DMS114 treated with DMSO at 0.1 percent for 48 hours (cell line): ENCODE data around the gene MEGF8.

Experiments used
- DNase-seq: peaks from one replicate; lab custom pipeline; 2025; ENCODE audit not compliant: unreplicated experiment; lab: John Stamatoyannopoulos, UW

The MEGF8 gene

DNA sequence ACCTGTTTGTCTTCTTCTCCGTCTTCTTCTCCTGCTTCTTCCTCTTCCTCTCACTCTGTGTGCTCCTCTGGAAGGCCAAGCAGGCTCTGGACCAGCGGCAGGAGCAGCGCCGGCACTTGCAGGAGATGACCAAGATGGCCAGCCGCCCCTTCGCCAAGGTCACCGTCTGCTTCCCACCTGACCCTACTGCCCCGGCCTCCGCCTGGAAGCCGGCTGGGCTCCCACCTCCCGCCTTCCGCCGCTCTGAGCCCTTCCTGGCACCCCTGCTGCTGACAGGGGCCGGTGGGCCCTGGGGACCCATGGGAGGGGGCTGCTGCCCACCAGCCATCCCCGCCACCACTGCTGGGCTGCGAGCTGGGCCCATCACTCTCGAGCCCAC lies 50.7 kb downstream of the MEGF8 start:
- DNase-seq, result no peak

DNA sequence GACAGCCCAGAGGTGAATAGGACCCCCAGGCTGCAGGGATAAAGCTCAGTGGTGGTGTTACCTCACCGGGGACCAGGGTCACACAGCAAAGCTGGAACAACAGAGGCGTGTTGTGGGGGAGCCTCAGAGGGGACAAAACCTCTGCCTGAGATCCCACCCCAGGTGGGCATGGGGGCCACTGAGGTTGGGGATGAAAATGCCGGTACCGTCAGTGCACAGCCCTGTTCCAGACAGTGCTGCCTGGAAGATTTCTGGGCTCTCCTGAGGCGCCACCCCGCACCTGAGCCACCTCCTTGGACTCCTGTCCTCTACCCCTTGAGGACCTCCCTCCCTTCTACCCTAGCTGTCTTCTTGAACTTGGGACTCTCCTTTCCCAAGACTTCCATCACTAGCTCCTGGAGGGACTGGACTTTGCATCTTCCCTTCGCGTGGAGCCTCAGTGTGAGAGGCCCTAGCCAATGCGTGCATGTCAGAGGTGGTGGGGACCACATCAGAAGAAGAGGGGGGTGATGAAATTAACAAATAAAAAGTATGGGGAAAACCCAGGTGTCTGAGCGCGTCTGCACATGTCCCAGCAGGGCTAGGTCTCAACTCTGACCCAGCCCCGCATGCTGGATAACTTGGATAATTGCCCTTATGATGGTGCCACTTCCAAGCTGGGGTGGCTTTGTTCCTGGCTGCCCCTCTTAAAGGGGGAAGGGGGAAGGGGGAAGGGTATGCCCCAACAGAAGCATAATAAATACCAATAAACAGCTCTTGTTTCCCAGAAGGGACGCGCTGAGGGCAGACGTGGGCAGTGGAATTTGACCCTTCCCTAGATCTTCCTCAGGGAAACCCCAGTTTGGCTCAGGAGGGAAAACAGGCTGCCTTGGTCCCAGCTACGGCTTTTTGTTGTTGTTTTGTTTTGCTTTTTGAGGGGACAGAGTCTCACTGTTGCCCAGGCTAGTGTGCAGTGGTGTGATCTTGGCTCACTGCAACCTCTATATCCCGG lies 53.1 kb downstream of the MEGF8 start:
- DNase-seq, result no peak

DNA sequence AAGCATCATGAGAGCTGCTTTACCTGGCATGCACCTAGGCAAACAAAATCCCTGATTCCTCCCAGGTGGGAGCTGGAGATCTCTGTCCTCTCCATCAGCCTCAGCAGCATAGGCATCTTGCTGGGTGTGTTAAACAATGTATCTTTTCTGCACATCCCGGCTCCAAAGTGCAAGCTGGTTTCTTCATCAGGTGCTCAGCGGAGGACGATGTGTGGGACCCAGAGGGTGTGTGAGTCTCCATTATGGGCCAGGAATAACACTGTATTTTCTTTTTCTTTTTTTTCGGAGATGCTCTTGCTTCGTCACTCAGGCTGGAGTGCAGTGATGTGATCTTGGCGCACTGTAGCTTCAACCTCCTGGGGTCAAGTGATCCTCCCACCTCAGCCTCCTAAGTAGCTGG lies 54.7 kb downstream of the MEGF8 start:
- no peak for DNase-seq

DNA sequence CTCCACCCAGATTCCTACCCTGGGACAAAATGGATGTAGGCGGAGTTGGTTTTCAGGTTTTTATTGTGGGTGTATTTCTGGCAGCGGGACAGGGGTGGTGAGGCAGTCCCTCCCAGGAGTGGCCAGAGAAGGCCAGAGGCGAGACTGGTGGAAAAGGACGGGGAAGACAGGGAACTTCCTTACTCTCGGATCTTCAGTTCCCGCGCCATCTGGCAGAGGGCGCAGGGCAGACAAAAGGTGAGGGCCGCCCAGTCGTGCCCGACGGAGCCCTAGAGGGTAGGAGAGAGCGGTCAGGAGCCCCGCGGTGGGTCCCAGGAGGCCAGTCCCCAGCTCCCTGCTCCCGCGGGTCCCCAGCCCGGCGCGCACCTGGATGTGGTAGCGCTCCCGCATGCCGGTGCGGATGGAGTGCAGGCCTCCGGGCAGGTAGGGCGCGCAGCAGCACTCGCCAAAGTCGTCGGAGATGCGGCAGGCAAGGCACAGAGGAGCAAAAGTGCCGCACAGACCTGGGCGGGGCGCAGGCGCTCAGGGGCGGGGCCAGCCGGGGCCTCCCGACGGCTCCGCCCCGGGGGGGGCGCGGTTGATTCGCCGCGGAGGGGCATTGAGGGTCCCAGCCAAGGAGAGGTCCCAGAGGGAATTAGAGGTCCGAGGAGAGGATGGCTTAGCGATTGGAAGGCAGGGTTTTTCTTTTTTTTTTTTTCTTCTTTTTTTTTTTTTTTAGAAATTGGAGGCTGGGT lies 61.7 kb downstream of the MEGF8 start:
- peak; percentile 73 for DNase-seq

DNA sequence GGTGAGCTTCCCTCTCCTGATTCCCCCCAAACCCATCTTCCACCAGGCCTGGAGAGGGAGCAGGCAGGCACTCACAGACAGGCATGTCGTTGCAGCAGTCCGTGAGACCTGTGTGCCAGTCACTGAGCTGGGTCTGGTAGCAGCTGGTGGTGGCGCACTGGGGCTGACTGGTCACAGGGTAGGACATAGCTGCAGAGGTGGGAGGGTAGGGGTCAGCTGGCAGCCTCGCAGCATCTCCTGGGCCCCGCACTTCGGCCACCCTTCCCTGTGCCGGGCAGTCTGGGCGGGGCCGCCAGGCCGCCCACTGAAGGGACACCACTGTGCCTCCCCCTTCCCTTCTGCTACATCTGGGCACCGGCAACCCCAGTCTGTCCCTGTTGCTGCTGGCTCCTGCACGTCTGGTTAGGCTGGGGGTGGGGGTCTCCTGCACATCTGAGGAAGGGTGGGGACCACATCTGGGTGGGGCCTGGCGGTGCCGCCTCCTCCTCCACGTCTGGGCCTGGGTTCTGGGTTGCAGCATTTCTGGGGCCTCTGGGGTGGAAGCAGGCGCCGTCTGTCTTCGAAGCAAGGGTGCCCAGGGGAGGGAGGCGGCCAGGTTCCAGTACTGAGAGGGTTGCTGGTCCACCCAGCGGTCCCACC lies 63.5 kb downstream of the MEGF8 start:
- DNase-seq, result no peak

DNA sequence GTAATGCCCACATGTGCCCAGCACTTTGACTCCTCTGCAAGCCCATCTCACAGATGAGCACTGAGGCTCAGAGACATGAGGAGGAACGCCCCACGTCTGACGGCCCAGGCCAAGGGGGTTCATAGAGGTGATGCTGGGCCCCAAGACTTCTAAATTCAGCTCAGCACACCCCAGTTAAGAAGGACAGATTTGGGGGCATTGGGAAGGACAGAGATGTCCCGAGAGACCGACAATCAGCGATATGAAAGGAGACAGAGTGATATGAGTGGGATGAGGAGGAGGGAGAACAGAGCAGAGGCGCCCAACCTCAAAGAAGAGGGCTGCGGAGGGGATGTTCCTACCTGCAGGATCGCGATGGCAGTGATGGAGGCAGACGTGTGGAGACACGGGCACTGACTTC lies 64.5 kb downstream of the MEGF8 start, which contains the start of gene CNFN:
Gene CNFN (minus strand): TSS at position 399 of the 400 bp plus-strand sequence. CDS start 1,260 bp downstream, outside the sequence.
- no peak for DNase-seq

DNA sequence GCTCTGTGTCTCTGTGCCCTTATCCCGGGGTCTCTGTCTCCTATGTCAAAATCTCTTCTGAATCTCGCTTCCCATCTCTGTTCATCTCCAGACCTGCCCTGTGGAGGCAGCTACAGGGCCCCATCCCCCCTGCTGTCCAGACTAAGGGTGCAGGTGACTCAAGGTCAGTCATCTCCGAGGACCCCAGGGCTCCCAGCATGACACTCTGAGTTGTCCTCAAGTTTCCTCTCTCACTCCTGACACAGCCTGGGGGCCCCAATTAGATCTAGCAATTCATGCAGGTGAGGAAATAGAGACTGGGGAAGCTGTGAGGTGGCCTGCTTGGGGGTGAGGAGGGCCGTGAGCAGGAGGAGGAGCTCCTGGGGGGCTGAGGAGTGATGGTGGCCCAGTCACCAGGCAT lies 66.7 kb downstream of the MEGF8 start:
- no peak for DNase-seq

DNA sequence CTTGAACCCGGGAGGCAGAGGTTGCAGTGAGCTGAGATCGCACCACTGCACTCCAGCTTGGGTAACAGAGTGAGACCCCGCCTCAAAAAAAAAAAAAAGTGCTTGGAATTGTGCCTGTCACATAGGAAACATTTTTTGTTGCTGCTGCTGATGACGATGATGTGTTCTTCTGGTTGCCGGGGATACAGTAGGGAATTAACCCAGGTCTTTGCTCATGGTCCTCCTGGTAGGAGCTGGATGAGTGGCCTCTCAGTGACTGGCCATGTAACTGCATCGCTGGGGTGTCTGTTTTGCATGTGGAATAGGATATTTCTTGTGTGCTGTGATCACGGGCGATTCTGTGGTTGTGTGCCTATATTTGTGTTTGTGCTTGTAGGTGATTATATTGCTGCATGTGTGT lies 69.3 kb downstream of the MEGF8 start:
- no peak for DNase-seq

DNA sequence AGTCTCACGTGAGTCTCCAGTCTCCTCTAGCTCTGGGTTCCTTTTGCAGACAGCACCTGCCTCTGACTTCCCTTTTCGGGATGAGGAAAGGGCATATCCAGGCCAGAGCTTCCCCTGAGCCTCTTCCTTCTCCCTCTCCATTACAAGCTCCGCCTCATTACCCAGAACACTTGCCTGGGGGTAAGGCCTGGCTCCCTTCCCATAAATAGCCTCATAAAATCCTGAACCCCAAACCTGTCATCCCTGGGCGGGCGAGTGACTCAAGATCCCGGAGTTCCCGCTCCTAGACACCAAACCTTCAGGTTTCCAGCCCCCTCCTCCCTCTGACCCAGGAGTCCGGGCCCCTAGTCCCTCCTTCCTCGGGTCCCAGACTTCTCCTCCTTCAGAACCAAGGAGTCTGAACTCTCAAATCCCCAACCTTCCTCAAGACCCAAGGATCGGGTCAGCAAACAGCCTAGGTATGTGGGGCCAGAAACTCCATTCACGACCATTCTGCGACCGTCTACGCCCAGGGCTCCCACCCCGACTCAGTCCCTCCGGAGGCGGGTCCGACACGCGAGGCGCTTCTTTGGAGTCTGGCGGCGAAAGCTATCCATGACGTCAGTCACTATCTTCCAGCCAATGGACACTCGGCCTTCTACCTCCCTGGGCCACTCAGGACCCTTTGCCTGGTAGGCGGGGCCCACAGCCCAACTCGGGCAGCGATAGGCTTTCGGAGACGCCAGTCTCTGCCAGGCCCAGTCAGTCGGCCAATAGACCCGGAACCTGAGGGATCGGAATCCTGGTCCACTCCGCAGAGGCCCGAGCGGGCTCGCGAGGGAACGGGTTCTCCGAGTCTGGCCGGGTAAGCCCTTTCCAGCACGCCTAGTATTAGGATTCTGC lies 71.2 kb downstream of the MEGF8 start:
- peak; percentile 97 for DNase-seq

DNA sequence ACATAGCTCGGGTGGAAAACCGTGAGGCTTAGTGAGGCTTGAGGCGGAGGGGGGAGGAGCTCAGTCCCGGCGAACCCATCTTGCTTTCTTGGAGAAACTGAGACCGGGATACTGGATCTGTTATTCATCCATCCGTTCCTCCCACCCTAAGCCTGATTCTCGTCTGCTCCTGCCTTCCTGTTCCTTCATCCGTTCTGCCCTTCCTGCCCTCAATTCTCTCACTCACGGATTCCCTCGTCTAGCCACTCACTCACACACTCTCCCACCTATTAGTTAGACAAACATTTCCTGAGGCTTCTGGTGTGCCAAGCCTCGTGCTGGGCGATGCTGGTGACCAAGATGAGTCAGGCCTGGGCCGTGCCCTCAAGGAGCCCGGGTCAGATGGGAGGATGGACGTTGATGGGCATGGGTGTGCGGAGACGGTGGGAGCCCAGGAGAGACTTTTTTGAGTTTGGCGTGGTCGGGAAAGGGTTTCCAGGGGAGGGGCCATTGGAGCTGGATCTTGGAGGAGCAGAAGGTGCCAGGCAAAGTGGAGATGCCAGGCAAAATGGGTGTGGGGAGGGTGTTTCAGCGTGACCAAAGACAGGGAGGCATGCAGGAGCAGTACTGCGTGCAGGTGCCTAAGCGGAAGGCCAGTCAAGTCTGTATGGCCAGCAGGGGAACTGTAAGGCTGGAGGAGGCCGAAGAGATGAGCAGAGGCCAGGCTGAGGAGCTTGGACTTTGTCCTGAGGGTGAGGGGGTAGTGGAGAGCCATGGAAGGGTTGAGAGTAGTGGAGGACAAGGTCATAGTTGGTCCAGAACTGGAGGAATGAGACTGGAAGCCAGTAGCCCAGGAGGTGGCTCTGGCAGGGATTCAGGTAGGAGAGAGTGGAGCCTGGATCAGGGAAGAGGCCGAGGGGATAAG lies 72.1 kb downstream of the MEGF8 start:
- no peak for DNase-seq

DNA sequence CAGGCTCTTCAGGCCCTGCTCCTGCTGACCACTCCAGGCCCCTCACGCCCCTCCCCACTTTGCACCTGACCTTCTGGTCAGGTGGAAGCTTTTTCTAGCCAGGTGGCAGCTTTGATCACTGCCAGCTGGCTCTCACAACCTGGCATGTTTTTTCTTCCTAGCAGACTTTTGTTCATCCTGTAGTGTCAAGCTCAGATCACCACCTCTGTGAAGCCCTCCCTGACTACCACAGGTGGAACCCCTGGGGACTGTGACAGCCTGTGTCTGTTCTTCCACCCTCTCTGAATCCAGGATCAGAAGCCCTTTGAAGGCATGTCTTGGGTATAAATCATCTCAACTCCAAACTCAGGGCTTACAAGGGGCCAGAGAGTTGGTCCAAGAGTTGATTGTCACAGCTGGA lies 75.0 kb downstream of the MEGF8 start:
- DNase-seq, result no peak

DNA sequence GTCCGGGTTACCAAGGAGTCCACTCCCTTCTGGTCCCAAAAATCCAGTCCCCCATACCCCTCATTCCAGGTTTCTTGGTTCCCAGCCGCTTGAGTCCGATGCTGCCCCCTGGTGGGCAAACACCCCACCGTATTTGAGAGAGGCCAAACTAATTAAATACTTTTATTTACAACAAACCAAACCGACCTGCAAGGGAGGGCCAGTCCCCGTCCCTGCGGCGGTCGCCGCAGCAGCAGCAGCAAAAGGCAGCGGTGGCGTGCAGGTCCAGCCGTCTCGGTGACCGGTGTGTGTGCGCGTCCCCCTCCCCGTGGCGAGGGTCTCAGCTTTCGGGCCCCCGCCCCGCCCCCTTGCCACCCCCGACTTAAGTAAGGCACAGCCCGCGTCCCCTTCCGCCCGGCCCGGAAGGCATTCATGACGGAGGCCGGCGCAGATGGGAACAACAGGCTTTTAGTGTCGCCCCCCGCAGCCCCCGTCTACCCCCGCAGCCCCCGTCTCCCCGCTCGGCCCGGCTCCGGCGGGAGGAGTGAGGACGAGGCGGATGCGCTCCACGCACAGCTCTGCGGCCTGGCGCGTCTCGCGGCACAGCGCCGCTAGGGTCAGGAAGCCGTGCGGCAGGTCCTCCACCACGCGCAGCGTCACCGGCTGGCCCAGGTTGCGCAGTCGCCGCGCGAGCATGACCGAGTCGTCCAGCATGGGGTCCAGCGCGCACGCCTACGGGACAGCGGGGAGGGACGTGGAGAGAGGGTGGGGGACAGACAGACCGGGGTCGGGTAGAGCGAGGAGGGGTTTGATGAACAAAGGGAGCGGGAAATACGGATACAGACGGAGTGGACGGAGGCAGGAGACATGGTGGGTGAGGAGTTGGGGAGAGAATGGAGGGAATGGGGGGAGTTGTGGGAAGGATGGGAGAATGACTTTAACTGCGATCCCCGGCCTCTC lies 76.2 kb downstream of the MEGF8 start:
- DNase-seq, result peak; percentile 65

DNA sequence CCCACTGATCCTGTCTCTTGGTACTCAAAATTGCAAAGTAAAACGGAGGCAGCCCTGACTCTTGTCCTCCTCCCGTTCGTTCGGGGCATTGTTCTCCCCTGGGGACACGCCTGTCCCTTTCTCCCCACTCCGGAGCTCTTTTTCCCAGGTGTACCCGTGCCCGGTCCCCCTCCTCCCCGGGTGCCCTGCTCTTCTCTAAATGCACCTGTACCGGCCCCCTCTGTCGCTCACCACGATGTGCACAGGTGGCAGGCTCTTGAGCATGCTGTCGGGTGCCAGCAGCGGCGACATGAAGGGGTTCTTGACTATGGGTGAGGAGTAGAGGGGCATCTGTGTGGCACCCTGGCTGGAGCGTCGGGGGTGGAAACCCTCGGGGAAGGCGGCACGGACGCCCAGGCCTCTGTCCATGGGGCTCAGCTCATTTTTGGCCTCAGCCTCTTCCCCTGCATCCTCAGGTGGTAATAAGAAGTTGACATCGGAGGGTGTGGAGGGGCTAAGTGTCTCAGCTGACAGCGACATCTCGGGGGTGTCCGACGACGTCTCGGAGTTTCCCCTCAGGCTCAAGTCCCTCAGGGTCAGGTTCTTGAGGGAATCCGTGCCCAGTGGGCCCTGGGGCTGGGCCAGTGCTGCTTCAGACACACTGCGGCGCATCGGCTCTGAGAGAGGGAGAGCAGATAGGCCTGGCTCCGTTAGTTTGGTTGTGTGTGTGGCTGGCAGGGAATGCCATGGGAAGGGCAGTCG lies 77.1 kb downstream of the MEGF8 start:
- DNase-seq, result no peak

DNA sequence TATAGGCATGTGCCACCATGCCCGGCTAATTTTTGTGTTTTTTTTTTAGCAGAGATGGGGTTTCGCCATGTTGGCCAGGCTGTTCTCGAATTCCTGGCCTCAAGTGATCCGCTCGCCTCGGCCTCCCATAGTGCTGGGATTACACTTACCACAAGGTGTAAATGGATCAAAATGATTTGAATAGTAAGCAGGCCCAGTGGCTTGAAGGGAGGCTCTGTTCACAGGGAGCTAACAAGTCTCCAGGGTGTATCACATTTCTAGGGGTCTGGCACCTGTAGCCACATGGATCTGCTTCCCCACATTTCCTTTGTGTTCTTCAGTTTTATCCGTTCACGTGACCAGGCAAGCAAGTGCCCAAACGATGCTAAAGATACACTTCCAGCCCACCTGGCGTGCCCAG lies 78.2 kb downstream of the MEGF8 start:
- no peak for DNase-seq

DNA sequence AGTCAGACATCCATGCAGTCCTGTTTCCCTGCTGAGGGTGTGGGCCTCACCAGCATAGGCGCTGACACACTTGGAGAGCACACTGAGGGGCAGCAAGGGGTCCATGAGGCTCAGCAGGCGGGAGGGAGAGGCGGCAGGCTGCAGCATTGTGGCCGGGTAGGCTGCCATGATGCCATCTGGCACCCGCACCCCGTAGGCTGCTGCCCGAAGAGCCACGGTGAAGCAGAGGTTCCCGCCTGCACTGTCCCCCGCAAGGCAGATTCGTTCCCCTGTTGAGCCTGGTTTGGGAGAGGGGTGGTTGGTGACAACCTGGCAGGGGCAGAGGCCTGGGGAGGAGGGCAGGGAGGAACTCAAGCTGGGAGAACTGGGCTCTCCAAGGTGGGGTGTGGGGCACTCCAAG lies 80.7 kb downstream of the MEGF8 start:
- DNase-seq, result no peak

DNA sequence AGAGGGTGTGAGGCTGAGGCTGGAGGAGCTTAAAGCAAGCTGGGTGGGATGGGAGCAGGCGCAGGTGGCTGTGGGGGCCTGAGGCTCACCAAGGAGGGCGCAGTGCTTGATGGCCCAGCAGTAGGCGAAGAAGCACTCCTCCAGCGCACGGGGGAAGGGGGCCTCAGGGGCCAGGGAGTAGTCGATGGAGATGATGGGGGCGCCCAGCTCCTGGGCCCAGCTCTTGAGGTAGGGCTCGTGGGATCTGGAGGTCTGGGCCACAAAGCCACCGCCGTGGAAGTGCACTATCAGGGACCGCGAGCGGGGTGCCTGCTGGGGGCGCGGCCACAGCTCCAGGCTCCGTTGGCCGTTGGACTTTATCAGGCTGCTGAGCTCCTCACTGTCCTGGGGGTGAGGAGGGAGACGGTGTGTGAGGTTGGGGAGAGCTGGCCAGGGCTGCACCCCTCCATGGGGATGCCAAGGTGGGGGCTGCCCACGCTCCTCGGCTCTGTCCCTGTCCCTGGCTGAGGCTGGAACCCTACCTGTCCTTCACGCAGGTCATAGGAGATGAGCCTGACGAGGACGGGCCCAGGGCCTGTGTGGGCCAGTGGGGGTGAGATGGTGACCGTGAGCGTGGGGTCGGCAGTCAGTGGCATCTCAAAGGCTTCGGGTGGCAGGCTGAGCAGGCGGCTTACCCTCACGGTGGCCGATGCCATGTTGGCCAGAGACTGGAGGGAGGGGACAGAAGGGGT lies 81.8 kb downstream of the MEGF8 start:
- DNase-seq, result no peak

DNA sequence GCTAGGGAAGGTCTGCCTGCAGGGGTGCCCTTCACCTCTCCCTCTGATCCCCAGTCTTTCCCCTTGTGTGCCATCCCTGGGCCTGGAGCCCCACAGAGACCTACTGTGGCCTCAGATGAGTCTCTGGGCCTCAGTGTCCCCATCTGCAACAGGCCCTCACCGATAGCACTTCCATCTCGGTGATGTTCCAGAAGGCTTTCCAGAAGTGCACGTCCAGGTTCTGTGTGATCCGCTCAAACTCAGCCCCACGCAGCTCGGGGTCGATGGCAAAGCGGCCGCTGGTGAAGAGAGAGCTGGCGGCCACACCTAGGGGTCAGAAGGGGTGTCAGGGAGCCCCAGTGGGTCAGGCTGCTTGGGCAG lies 82.4 kb downstream of the MEGF8 start:
- no peak for DNase-seq
